Right cardiac atrium (tissue), 5 donors: Measurements from ENCODE around the gene TTLL12. TPM values are rescaled to one million over a fixed set of nuclear protein-coding genes. Genes with fewer than 3 reads are reported as not detected.

Experiments
- ATAC-seq, 2 donors: fragments of 200-7000 bp; cut with Tn5 transposase; one replicate each; pipeline versions ENCODE4 v1.8.0 to v1.9.1; 2020; ENCODE audit warnings: moderate library complexity in 2 of 2, mild to moderate bottlenecking in 1 of 2
- DNase-seq, 3 donors: peaks; one replicate each; pipeline ENCODE4 v3.0.0-alpha.2; 2020
- H3K27ac ChIP-seq: one replicate; pipeline ENCODE4 v1.5.1; 2013; ENCODE audit warnings: mild to moderate bottlenecking, low read length, control low read depth, moderate library complexity
- H3K27me3 ChIP-seq: one replicate; pipeline ENCODE4 v1.6.1; 2013; ENCODE audit not compliant: control insufficient read depth, insufficient read depth
- H3K4me1 ChIP-seq: one replicate; pipeline ENCODE4 v1.6.1; 2013; ENCODE audit warnings: low read length; ENCODE audit not compliant: control insufficient read depth, insufficient read depth
- H3K4me3 ChIP-seq: one replicate; pipeline ENCODE4 v1.5.1; 2013; ENCODE audit warnings: low read length, control low read depth
- H3K9me3 ChIP-seq: one replicate; pipeline ENCODE4 v1.6.1; 2013; ENCODE audit warnings: low read length; ENCODE audit not compliant: control insufficient read depth
- WGBS: extraction: QIAGEN DNeasy Blood & Tissue Kit; methylation state at CpG from one replicate; pipeline ENCODE4 v1.1.7; 2013; 5-methylcytosine and 5-hydroxymethylcytosine counted together
- intact Hi-C, 4 donors: fragments of 100-400 bp; cut with DNase I; formaldehyde crosslinking; loops; one replicate each; pipeline versions ENCODE4 v1.11.0 to v1.14.0; 2022 to 2023
- polyA plus RNA-seq: library from polyadenylated mRNA; stranded (reverse); fragments of 200-250 nt; gene quantifications from one replicate; pipeline ENCODE4 v1.2.3, GENCODE V29; 2013
- total RNA-seq, 4 donors: library from RNA; stranded (reverse); fragmentation: NEBNext Ultra II Directional; extraction: Animal tissue kit (Norgen Biotek cat#: 25700); gene quantifications; one replicate each; pipeline ENCODE4 v1.2.1, GENCODE V29; 2021
- donor health status: healthy with polysubstance abuse.
- donor health status: DM: no; HTN: yes; CAD: no.
- donor health status: DM: no; HTN: no; CAD: no.
- donor health status: DM: no; HTN: yes; CAD: no; lungs with severe emphysema.
- donor health status: DM: yes; HTN: yes; CAD: no.

The TTLL12 gene
- total and polyA plus RNA-seq, 5 donors, result 6.9 to 11.0 (median 10.1) TPM

DNA sequence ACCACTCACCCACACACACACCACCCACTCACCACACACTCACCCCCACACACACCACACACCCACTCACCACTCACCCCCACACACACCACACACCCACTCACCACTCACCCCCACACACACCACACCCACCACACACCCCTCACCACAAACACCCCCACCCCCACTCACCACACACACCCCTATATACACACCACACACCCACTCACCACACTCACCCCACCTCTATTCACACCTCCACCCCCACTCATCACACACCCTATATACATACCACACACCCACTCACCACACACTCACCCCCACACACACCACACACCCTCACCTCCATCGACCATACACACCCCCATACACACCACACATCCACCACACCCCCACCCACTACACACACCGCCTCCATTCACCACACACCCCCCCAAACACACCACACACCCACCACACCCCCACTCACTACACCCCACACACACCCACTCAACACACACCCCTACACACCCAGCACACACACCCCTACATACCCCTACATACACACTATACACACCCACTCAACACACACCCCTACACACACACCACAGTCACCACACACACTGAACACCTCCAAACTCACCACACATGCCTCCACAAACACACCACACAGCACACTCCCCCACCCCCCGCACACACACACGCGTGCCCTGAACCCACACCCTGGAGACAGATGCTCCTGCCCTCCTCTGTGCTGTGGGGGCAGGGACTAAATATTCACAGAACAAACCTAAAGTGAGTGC, 19.0 kb upstream of the TTLL12 start:
- 61% methylated on average over 5 of the region's 5 CpGs for WGBS
- no peak overlapping the region for H3K27ac ChIP-seq
- no peaks in the 10 kb centered on the region for H3K4me1 ChIP-seq
- H3K27me3 ChIP-seq, result no peaks in the 10 kb centered on the region
- H3K9me3 ChIP-seq, result no peaks in the 10 kb centered on the region
- DNase-seq, result no peak
- ATAC-seq, result no peak
- no peak overlapping the region for H3K4me3 ChIP-seq
- intact Hi-C loops, result no loop called here

DNA sequence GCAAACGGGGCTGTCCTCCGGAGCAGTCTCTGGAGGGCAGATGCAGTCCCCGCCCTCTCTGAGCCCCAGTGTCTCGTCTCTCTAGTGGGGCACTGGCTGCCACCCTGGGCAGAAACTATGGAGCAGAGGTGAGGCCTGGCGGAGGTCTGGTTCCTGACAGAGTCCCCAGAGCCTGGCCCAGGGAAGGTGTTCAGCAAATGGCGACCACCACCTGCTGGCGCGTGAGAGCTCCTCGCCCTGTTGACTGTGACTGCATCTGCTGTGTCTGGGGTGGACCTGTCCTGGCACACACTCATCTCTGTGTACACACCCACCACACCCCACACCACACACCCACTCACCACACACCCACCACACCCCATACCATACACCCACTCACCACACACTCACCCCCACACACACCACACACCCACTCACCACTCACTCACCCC, 18.3 kb upstream of the TTLL12 start:
- DNase-seq (no peak), ATAC-seq (no peak)
- Histone ChIP-seq H3K27me3 (no peaks in the 10 kb centered on the region), H3K27ac (no peak overlapping the region), H3K4me1 (no peaks in the 10 kb centered on the region), H3K9me3 (no peaks in the 10 kb centered on the region), H3K4me3 (no peak overlapping the region)
- 84% methylated on average over 9 of the region's 9 CpGs for WGBS
- intact Hi-C loops, result no loop called here

DNA sequence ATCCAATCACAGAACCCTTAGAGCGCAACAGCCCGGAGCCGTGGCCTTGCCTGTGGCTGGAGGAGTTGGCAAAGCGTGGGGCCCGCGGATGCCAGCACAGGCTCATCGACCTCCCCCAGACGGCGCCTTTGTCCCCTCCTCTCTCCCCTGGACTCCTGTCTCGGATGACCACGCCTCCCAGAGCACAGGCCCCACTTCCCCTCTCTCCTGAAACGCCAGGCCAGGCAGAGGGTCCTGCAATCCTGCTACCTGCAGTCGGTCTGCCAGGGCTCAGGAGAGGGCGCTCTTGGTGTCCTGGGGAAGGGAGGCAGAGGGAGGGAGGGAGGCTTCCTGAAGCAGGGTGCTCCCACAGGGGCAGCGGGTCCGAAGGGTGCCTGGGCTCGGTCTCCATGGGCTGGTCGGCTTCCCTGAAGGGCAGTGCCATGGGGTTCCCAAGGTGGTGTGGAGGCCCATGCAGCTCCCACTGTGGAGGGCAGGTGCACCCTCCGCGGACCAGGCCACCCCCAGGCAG, 16.6 kb upstream of the TTLL12 start:
- Histone ChIP-seq H3K27ac (no peak overlapping the region), H3K9me3 (no peaks in the 10 kb centered on the region), H3K27me3 (no peaks in the 10 kb centered on the region), H3K4me3 (no peak overlapping the region), H3K4me1 (no peaks in the 10 kb centered on the region)
- ATAC-seq (no peak), DNase-seq (peak in 1 of 3 donors; percentile 53)
- 60% methylated on average over 20 of the region's 20 CpGs for WGBS
- intact Hi-C loops, result no loop called here

DNA sequence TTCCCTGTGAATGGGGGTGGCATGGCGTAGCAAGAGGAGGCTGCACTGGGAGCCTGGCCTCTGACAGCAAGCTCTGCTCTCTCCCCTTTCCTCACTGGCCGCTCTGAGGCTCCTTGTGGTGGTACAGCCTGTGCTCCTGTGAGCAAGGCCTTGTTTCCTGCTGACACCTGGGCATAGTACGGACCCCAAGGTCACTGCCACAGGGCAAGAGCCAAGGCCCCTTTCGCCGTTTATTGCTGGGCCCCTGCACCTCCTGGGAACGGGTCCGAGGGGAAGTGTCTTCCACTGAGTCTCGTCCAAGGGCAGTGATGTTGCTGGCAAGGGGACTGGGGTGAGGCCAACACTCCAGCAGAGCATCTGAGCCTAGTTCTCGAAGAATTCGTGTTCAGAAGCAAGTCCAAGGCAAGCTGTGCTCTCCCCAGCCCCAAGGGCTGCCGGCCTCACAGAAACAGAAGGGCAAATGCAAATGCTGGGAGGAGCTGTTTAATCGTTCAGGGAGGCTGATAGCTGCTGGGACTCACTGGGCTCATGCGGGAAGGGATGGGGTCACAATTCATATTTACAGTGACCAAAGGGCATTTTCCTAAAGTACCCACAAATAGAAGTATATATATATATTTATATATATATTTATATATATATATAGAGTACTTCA, 15.9 kb upstream of the TTLL12 start:
- H3K27ac ChIP-seq, result no peak overlapping the region
- DNase-seq (no peak), ATAC-seq (no peak)
- intact Hi-C loops, result no loop called here
- WGBS, result 73% methylated on average over 13 of the region's 13 CpGs
- no peaks in the 10 kb centered on the region for H3K4me1 ChIP-seq
- H3K9me3 ChIP-seq, result no peaks in the 10 kb centered on the region
- no peaks in the 10 kb centered on the region for H3K27me3 ChIP-seq
- no peak overlapping the region for H3K4me3 ChIP-seq

DNA sequence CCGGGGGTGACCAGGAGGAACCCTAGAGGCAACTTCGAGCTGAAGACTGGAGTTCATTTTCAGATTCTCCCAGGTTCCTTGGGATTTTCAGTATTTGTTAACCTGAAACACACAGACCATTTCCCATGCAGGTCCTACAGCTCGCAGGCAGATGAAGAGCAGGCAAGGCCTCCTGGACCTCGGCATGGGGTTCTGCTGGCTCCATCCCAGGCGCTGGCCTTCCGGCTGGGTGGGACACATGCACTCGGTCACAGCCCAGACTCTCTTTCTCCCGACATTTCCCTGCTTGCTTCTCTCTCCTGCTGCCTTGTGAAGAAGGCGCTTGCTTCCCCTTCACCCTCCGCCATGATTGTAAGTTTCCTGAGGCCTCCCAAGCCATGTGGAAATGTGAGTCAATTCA, 15.4 kb upstream of the TTLL12 start:
- Histone ChIP-seq H3K4me1 (no peaks in the 10 kb centered on the region), H3K27ac (no peak overlapping the region), H3K27me3 (no peaks in the 10 kb centered on the region), H3K9me3 (no peaks in the 10 kb centered on the region), H3K4me3 (no peak overlapping the region)
- intact Hi-C loops, result no loop called here
- ATAC-seq (no peak), DNase-seq (no peak)
- WGBS, result 94% methylated on average over 10 of the region's 10 CpGs

DNA sequence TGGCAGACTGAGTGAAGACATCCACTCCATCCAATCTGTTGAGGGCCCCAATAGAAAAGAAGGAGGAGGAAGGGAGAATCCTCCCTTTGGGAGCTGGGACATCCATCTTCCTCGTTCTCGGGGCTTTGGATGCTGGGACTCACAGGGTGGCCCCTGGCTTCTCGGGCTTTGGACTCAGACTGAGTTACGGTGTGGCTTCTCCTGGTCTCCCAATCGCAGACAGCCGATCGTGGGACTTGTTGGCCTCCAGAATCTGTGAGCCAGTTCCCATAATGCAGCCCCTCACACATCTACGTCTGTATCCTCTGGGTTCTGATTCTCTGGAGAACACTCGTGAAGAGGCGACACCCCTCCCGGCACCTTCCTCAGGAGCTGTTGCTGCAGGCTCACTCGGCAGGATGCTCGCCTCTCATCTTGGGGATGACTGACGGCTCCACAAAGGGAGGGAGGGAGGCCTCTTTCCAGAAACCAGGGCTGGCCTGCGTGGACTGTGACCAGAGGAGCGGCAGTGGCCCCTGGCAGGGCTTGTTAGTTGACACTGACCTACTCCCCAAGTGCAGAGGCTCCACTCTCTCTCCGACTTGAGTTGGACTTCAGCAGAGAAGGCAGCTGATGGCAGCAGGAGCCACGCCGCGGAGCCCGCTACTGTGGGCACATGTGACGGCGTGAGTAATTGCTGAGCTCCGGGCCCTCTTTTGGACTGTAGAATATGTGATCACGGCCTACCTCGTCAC, 14.7 kb upstream of the TTLL12 start:
- Histone ChIP-seq H3K27me3 (no peaks in the 10 kb centered on the region), H3K9me3 (no peaks in the 10 kb centered on the region), H3K4me3 (no peak overlapping the region), H3K27ac (no peak overlapping the region), H3K4me1 (no peaks in the 10 kb centered on the region)
- DNase-seq, result no peak
- ATAC-seq, result no peak
- 90% methylated on average over 26 of the region's 26 CpGs for WGBS
- intact Hi-C loops, result no loop called here

DNA sequence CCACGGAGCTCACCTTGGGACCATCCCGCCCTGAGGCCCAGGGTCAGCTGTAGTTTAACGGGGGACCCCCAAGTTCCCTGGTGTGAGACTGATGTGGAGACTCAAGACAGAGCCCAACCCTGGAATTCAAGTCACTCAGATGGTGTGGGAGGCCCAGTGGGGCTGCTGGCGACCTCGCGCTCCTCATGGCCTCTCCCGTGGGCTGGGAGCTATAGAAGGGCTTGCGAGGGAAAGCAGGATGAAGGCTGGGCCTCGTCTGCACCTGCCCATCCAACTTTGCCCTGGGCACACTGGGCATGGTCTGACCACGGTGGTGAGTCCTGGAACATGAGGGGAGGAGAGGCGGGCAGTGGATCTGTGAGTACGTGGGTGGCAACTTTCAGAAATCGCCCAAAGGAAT, 13.6 kb upstream of the TTLL12 start:
- WGBS, result 90% methylated on average over 13 of the region's 13 CpGs
- Histone ChIP-seq H3K4me3 (no peak overlapping the region), H3K27ac (no peak overlapping the region), H3K9me3 (no peaks in the 10 kb centered on the region), H3K27me3 (no peaks in the 10 kb centered on the region), H3K4me1 (no peaks in the 10 kb centered on the region)
- DNase-seq (peak in 1 of 3 donors; percentile 36), ATAC-seq (no peak)
- intact Hi-C loops, result no loop called here

DNA sequence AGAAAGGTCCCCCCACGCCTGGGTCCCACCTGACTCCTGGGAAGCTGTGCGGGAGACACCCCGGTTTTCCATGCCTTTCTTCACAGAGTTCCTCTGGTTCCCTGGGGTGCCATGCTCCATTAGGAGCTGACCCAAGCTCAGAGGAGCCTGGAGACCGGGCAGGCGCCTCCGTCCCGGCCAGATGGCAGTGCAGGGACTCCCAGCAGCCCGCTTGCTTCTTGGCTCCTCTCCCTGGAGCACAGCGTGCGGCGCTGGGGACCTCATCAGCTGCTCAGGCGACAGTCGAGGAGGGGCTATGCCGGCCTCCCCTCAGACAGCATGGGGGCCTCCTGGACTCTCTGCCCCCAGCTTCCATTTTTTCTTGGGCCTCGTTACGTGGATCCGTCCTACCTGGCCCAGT, 13.1 kb upstream of the TTLL12 start:
- DNase-seq (peak in 2 of 3 donors; percentile 23 to 28), ATAC-seq (no peak)
- Histone ChIP-seq H3K4me3 (no peak overlapping the region), H3K9me3 (no peaks in the 10 kb centered on the region), H3K27me3 (no peaks in the 10 kb centered on the region), H3K27ac (no peak overlapping the region), H3K4me1 (no peaks in the 10 kb centered on the region)
- intact Hi-C loops, result no loop called here
- 82% methylated on average over 17 of the region's 17 CpGs for WGBS

DNA sequence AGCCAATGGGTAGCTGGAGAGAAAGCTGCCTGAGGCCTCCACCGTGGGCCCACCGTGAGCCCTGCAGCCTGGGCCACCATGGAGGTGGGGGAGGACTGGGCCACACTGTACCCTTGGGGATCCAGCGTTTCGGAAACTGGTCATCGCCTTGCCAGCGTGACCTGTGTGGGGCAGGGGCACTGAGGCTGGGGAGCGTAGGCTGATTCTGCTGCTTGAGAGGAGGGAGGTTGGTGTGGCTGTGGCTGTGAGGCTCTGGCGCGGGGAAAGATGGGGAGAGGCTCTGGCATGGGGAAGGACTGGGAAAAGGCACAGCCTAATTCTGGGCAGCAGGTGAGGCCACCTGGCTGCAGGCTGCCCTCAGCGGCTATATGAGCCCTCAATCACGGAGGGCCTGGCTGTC, 12.6 kb upstream of the TTLL12 start:
- DNase-seq (peak in 2 of 3 donors; percentile 26 to 35), ATAC-seq (peak in 1 of 2 donors; percentile 10)
- intact Hi-C loops, result no loop called here
- 89% methylated on average over 11 of the region's 11 CpGs for WGBS
- no peaks in the 10 kb centered on the region for H3K4me1 ChIP-seq
- H3K27me3 ChIP-seq, result no peaks in the 10 kb centered on the region
- H3K9me3 ChIP-seq, result no peaks in the 10 kb centered on the region
- no peak overlapping the region for H3K4me3 ChIP-seq
- H3K27ac ChIP-seq, result no peak overlapping the region

DNA sequence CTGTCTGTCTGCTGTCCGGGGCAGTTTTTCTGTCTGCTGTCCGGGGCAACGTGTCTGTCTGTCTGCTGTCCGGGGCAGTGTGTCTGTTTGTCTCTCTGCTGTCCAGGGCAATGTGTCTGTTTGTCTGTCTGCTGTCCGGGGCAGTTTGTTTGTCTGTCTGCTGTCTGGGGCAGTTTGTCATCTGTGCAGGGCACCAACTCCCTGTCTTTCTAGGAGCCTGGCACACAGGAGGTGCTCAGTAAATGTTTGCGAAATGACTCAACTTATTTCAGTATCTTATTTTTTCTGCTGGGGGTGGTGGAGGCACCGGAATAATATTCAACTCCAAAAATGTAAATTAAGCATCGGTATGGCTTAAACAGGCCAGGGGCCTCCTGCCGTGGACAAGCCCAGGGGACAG, 12.0 kb upstream of the TTLL12 start:
- H3K4me3 ChIP-seq, result no peak overlapping the region
- H3K27ac ChIP-seq, result no peak overlapping the region
- H3K4me1 ChIP-seq, result no peaks in the 10 kb centered on the region
- whole genome bisulfite sequencing, result 72% methylated on average over 9 of the region's 9 CpGs
- DNase-seq, result peak in 1 of 3 donors; percentile 13
- no peak for ATAC-seq
- no peaks in the 10 kb centered on the region for H3K9me3 ChIP-seq
- intact Hi-C loops, result no loop called here
- H3K27me3 ChIP-seq, result no peaks in the 10 kb centered on the region

DNA sequence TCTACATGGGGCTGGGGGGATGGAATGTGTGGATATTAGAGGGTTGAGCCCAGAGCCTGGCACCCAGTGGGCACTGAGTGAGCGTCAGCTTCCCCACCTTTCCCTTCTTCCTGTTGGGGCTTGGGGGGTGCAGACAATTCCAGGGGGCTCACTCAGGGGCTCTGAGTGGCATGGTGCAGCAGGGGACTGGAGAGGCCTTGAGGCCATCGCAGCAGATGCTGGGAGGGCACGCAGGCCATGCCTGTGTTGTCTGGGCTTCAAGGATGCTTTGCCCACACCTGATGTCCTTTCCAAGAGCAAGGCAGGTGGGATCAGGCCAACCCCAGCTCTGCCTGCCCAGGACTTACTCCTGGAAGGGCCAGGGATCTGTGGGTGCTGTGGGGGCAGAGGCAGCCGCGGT, 11.2 kb upstream of the TTLL12 start:
- 73% methylated on average over 5 of the region's 5 CpGs for WGBS
- DNase-seq (peak in 1 of 3 donors; percentile 6), ATAC-seq (no peak)
- H3K4me1 ChIP-seq, result no peaks in the 10 kb centered on the region
- no peak overlapping the region for H3K27ac ChIP-seq
- no peaks in the 10 kb centered on the region for H3K9me3 ChIP-seq
- no peaks in the 10 kb centered on the region for H3K27me3 ChIP-seq
- intact Hi-C loops, result no loop called here
- H3K4me3 ChIP-seq, result no peak overlapping the region
